HG02678 (cell line): ENCODE measurements around the gene HSPA4.
A peak's percentile ranks its signal among the peaks of the same experiment; 100 is the strongest.
"Not testable (repeated sequence)": the region's sequence is repeated elsewhere in the genome, so short reads cannot be mapped to it uniquely, and the experiment has no call there.

Source experiments
- ATAC-seq: cut with Tn5 transposase; IDR thresholded peaks from one replicate; pipeline ENCODE4 v1.9.1; 2021; ENCODE audit warnings: mild to moderate bottlenecking, moderate library complexity; ENCODE audit not compliant: unreplicated experiment

Gene HSPA4

GRCh38 chr5:133051542-133052316 lies at the start of gene HSPA4:
Gene HSPA4, plus strand, starts transcription at chr5:133052013. Its CDS starts 238 bp downstream, at chr5:133052251.
- peak; percentile 85 for ATAC-seq

- no peak for ATAC-seq
These were observed 45.2 kb upstream of the HSPA4 start for GRCh38 chr5:133006653-133007052.

GRCh38 chr5:133008455-133008854 lies 43.4 kb upstream of the HSPA4 start:
- ATAC-seq, result not testable (repeated sequence)

- no peak for ATAC-seq
These were observed 36.3 kb upstream of the HSPA4 start for GRCh38 chr5:133015466-133015865.

- ATAC-seq, result no peak
These were observed 33.8 kb upstream of the HSPA4 start for GRCh38 chr5:133017964-133018363.

GRCh38 chr5:133019471-133019870 lies 32.3 kb upstream of the HSPA4 start:
- not testable (repeated sequence) for ATAC-seq

GRCh38 chr5:133025804-133026663 lies 25.8 kb upstream of the HSPA4 start, which contains the start of gene ZCCHC10:
Gene ZCCHC10, minus strand, starts transcription at chr5:133026549. Its CDS starts 12 bp downstream, at chr5:133026537.
- peak; percentile 99 for ATAC-seq

GRCh38 chr5:133026664-133027153 lies 25.1 kb upstream of the HSPA4 start:
- no peak for ATAC-seq

GRCh38 chr5:133029416-133029815 lies 22.4 kb upstream of the HSPA4 start:
- no peak for ATAC-seq

- ATAC-seq, result no peak
These were observed 21.3 kb upstream of the HSPA4 start for GRCh38 chr5:133030343-133031005.

- peak; percentile 81 for ATAC-seq
These were observed 18.7 kb upstream of the HSPA4 start for GRCh38 chr5:133032852-133033742.

GRCh38 chr5:133034064-133034463 lies 17.7 kb upstream of the HSPA4 start:
- no peak for ATAC-seq

GRCh38 chr5:133035224-133035623 lies 16.6 kb upstream of the HSPA4 start:
- ATAC-seq, result no peak

- not testable (repeated sequence) for ATAC-seq
These were observed 15.1 kb upstream of the HSPA4 start for GRCh38 chr5:133036677-133037076.

GRCh38 chr5:133041157-133041784 lies 10.5 kb upstream of the HSPA4 start:
- no peak for ATAC-seq

GRCh38 chr5:133041910-133042309 lies 9.9 kb upstream of the HSPA4 start:
- no peak for ATAC-seq

GRCh38 chr5:133046560-133046959 lies 5.3 kb upstream of the HSPA4 start:
- ATAC-seq, result not testable (repeated sequence)

GRCh38 chr5:133047404-133047803 lies 4.4 kb upstream of the HSPA4 start:
- no peak for ATAC-seq

- ATAC-seq, result no peak
These were observed 2.7 kb upstream of the HSPA4 start for GRCh38 chr5:133048993-133049725.
